ENCODE data around the gene CST9.

CST9 gene, protein sequence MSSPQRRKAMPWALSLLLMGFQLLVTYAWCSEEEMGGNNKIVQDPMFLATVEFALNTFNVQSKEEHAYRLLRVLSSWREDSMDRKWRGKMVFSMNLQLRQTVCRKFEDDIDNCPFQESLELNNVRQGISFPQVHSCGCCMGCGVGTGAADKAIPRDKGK

GRCh38 chr20:23605867-23606651 lies at the start of gene CST9:
Gene CST9 (minus strand): TSS chr20:23605917. CDS start chr20:23605864, 53 bp downstream.
- DNase-seq (ENCODE audit: low read depth in 2 of 2) = no peak

GRCh38 chr20:23654717-23655116 lies 49.0 kb upstream of the CST9 start:
- no peak for DNase-seq (ENCODE audit: low read depth in 2 of 2)

- DNase-seq (ENCODE audit: low read depth in 2 of 2) = no peak
These were observed 48.3 kb upstream of the CST9 start for GRCh38 chr20:23654000-23654399.

DNA sequence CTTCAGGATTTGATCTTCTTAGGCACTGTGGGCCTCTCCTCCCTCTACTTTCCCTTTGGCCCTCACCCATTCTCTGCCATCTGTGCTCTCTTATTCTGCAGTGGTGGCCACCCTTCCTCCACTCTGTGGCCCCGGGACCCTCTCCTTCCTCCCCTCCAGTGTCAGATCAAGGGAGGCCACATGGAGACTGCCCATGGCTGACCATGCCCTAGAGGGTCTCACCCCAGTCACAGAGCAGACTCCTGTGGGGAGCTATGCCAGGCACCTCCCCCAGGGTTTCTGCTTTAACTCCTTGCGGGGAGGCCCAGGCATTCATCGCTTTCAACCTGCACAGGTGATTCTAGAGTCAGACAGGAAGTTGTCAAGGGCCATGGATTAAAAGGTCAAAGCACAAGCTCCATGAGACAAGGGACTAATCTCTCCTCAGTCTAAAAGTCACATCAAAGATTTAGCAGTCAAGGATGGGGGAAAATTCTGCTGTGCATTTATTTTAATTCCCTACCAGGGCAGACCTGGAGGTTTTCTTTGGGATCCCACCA lies 47.8 kb upstream of the CST9 start:
- DNase-seq (ENCODE audit: low read depth in 2 of 2) = no peak

GRCh38 chr20:23652926-23653325 lies 47.2 kb upstream of the CST9 start:
- DNase-seq (ENCODE audit: low read depth in 2 of 2) = no peak

- DNase-seq (ENCODE audit: low read depth in 2 of 2) = no peak
These were observed 46.7 kb upstream of the CST9 start for GRCh38 chr20:23652371-23652770.

- DNase-seq (ENCODE audit: low read depth in 2 of 2) = no peak
These were observed 45.4 kb upstream of the CST9 start for GRCh38 chr20:23651117-23651516.

DNA sequence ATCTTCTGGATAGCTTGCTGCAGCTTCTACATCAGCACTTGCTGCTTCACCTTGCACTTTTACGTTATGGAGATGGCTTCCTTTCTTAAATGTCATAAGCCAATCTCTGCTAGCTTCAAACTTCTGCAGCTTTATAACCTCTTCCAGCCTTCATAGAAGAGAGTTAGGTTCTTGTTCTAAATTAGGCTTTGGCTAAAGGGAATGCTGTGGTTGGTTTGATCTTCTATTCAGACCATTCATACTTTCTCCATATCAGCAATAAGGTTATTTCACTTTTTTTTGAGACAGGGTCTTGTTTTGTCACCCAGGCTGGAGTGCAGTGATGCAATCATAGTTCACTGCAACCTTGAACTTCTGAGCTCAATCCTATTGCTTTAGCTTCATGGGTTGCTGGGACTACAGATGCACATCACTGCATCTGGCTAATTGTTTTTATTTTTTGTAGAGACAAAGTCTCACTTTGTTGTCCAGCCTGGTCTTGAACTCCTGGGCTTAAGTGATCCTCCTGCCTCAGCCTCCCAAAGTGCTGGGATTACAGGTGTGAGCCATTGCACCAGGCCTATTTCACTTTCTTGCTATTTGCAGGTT lies 44.2 kb upstream of the CST9 start:
- no peak for DNase-seq (ENCODE audit: low read depth in 2 of 2)

DNA sequence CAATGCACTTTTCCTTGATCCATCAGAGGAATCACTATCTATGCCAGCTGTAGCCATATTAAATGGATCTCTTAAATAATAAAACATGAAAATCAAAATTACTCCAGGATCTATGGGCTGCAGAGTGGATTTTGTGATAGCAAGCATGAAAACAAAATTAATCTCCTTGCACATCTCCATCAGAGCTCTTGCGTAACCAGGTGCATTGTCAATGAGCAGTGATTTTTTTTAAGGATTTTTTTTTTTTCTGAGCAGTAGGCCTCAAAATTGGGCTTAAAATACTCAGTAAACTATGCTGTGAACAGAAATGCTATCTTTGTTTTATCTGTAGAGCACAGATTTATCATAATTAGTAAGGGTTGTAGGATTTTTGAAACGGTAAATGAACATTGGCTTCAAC lies 43.5 kb upstream of the CST9 start:
- no peak for DNase-seq (ENCODE audit: low read depth in 2 of 2)

DNA sequence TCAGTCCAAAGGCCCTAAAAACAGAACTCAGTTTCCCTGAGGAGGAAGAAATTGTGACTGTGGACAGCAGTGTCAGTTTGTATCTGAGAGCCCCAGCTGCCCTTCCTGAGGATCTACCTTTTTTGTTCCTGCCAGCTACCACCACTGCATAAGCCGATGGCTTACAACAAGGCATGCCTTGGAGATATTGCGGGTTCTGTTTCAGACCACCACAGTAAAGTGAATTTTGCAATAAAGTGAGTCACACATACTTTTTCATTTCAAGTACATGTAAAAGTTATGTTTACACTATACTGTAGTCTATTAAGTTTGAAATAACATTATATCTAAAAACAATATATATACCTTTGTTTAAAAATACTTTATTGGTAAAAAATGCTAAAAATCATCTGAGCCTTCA lies 41.6 kb upstream of the CST9 start:
- DNase-seq (ENCODE audit: low read depth in 2 of 2) = no peak

- no peak for DNase-seq (ENCODE audit: low read depth in 2 of 2)
These were observed 40.6 kb upstream of the CST9 start for GRCh38 chr20:23646106-23646873.

- no peak for DNase-seq (ENCODE audit: low read depth in 2 of 2)
These were observed 39.9 kb upstream of the CST9 start for GRCh38 chr20:23645575-23645974.

DNA sequence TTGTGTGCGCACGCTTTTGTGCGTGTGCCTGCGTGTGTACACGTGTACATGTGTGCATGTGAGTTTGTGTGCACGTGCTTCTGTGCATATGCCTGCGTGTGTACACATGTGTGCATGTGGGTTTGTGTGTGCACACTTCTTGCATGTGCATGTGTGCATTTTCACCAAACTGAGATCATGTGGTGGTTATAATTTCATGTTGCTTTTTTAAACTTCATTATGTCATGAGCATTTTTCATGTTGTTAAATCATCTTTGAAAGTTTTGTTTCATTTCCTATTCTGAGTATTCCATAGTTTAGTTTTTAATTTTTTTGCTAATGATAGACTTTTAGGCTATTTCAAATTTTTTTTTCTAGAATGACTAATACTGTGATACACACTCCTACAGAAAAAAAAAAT lies 38.4 kb upstream of the CST9 start:
- no peak for DNase-seq (ENCODE audit: low read depth in 2 of 2)

- no peak for DNase-seq (ENCODE audit: low read depth in 2 of 2)
These were observed 37.9 kb upstream of the CST9 start for GRCh38 chr20:23643659-23644058.

- DNase-seq (ENCODE audit: low read depth in 2 of 2) = no peak
These were observed 36.4 kb upstream of the CST9 start for GRCh38 chr20:23641936-23642751.

DNA sequence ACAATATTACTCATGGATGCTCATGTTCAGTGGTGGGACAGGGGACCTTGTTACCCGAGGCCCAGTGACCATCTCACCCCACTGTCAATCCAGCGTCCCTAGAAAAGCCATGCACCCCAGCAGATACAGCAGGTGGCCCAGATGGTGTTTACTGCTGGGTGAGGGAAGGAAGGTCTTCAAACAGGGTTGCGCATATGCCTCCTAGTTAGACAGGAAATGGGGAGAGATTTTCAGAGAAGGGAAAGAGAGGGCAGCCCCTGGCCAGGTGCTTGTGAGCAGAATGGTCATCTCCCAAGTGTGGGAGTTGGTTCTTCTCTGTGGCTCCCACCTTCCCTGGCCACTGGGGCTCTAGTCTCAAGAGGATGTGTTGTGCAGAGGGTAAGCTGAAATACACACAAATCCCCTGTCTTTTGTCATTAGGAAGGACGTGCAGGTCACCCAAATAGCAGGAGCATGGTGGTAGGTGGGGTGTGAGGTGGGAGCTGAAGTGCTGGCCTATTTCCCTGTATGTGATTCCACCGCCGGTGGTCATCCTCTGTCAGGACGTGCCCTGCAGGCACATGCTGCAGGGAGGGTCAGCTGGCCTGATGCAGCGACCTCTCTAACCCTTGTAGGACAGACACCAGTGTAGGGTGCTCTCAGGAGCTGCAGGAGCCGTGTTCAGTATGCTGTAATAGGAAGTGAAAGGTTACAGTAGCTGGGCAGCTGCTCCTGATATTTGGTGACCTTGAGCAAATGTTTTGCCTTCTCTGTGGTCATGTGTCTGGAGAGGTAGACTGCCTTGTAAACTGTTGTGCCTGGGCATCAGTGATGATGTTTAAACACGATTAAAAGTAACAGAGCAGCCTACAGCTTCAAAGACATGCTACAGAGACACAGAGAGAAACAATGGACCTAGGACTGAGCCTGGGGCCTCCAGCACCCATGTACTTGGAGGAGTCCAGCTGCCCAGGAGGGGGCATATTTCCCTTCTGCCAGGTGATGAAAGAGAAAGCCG lies 35.3 kb upstream of the CST9 start:
- no peak for DNase-seq (ENCODE audit: low read depth in 2 of 2)

GRCh38 chr20:23640018-23640601 lies 34.4 kb upstream of the CST9 start:
- DNase-seq (ENCODE audit: low read depth in 2 of 2) = no peak

GRCh38 chr20:23639490-23639958 lies 33.8 kb upstream of the CST9 start:
- DNase-seq (ENCODE audit: low read depth in 2 of 2) = no peak

DNA sequence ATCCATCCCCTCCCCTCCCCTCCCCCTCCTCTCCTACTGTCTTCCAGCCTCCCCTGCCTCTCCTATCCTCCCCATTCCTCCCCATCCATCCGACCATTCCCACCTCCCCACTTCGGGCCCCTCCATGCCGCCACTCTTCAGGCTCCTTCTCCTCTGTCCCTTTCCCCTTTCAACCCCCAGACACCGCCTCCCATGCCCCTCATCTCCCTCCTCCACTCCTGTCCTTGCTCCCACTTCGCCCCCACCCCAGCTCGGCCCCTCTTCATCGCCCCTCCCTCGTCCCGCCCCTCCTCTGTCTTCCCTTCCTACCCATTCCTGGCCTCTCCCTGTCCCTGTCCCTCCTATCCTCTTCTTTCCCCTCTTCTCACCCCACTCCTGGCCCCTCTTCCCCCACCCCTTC lies 32.6 kb upstream of the CST9 start:
- DNase-seq (ENCODE audit: low read depth in 2 of 2) = no peak
